ENCODE data around the gene GAL3ST2.

- TF ChIP-seq TAF1 (IDR thresholded peaks at IDR 0.05; ENCODE audit: low read depth, low read length) (no peak), POLR2AphosphoS5 (IDR thresholded peaks at IDR 0.05; ENCODE audit: low read depth, low read length) (no peak), POLR2A (IDR thresholded peaks at IDR 0.05; ENCODE audit: low read depth, low read length) (no peak), SPI1 (IDR thresholded peaks at IDR 0.05; ENCODE audit: low read depth, low read length) (no peak)
Observed at GRCh38 chr2:241755166-241755565, 21.5 kb upstream of the GAL3ST2 start.

Measured in GM12891 (cell line).